H1 (cell line): ENCODE data around the gene FBN2. TPM values are rescaled to one million over a fixed set of nuclear protein-coding genes. Genes with fewer than 3 reads are reported as not detected.

Experiments used
- CTCF ChIA-PET: fragments of 300-600 bp; sonication (Branson Sonifier 250); formaldehyde crosslinking; loops from one replicate; lab custom pipeline; 2021; ENCODE audit not compliant: partially characterized antibody; lab: Charles Lee
- POLR2A ChIA-PET: fragments of 300-600 bp; sonication (Branson Sonifier 250); formaldehyde crosslinking; loops from one replicate; lab custom pipeline; 2021; ENCODE audit warnings: inconsistent platforms; ENCODE audit not compliant: partially characterized antibody; lab: Charles Lee
- DNase-seq, 2 experiments: peaks; one replicate each; pipeline versions ENCODE4 v3.0.0 to v3.0.0-alpha.2; 2010 to 2022; ENCODE audit warnings: low spot score in 2 of 2, low read depth in 1 of 2, mixed read lengths in 1 of 2
- FAIRE-seq: peaks from 2 replicates; lab custom pipeline; 2011; peaks lifted over from hg19 to GRCh38; lab: Jason Lieb, UNC
- H2AFZ ChIP-seq: 2 replicates; pipeline ENCODE4 v1.8.1; 2012; ENCODE audit warnings: low read length, inconsistent platforms
- H2AK5ac ChIP-seq: 2 replicates; pipeline ENCODE4 v1.6.1; 2013; ENCODE audit warnings: low read depth, low read length
- H2BK120ac ChIP-seq: replicated peaks from 2 replicates; pipeline ENCODE3; 2013; ENCODE audit warnings: low read depth, low read length, inconsistent platforms
- H2BK12ac ChIP-seq: 2 replicates; pipeline ENCODE4 v1.6.1; 2013; ENCODE audit warnings: low read depth, low read length
- H2BK15ac ChIP-seq: 2 replicates; pipeline ENCODE4 v1.6.1; 2013; ENCODE audit warnings: low read length
- H2BK20ac ChIP-seq: 2 replicates; pipeline ENCODE4 v1.6.1; 2013; ENCODE audit warnings: low read length
- H2BK5ac ChIP-seq: 2 replicates; pipeline ENCODE4 v1.6.1; 2013; ENCODE audit warnings: low read depth, low read length
- H3K14ac ChIP-seq: 2 replicates; pipeline ENCODE4 v1.6.1; 2013; ENCODE audit warnings: inconsistent platforms; ENCODE audit not compliant: insufficient read length
- H3K18ac ChIP-seq: 2 replicates; pipeline ENCODE4 v1.6.1; 2013; ENCODE audit warnings: low read length; ENCODE audit errors: extremely low read depth
- H3K23ac ChIP-seq: 2 replicates; pipeline ENCODE4 v1.6.1; 2013; ENCODE audit warnings: inconsistent platforms; ENCODE audit not compliant: insufficient read length
- H3K23me2 ChIP-seq: 2 replicates; pipeline ENCODE4 v1.6.1; 2013; ENCODE audit warnings: low read depth, low read length
- H3K27ac ChIP-seq: 2 replicates; pipeline ENCODE4 v1.6.1; 2011; ENCODE audit warnings: low read depth, low read length, inconsistent platforms
- H3K27me3 ChIP-seq, 4 experiments: replicated peaks in 1 of 4; 1 replicate in 1 of 4; 2 replicates in 3 of 4; pipeline versions ENCODE4 v1.6.1 to v1.8.1; 2011 to 2013; ENCODE audit warnings: low read length in 3 of 4, mild to moderate bottlenecking in 3 of 4, inconsistent platforms in 2 of 4, mixed read lengths in 2 of 4, moderate library complexity in 1 of 4; ENCODE audit not compliant: control insufficient read depth in 3 of 4, insufficient read depth in 3 of 4; ENCODE audit errors: extremely low read depth in 1 of 4
- H3K36me3 ChIP-seq, 4 experiments: 2 replicates each; pipeline versions ENCODE4 v1.6.1 to v1.8.1; 2011 to 2013; ENCODE audit warnings: mild to moderate bottlenecking in 4 of 4, low read length in 3 of 4, moderate library complexity in 2 of 4, control low read depth in 1 of 4, inconsistent platforms in 1 of 4; ENCODE audit not compliant: insufficient read depth in 4 of 4, control insufficient read depth in 2 of 4
- H3K4ac ChIP-seq: replicated peaks from 2 replicates; pipeline ENCODE3; 2013; ENCODE audit warnings: low read length, low read depth, mixed read lengths, inconsistent platforms; ENCODE audit not compliant: insufficient read length
- H3K4me1 ChIP-seq, 4 experiments: replicated peaks in 1 of 4; 1 replicate in 1 of 4; 2 replicates in 3 of 4; pipeline versions ENCODE4 v1.6.1 to v1.8.1; 2011 to 2013; ENCODE audit warnings: low read length in 3 of 4, inconsistent platforms in 2 of 4, mixed read lengths in 1 of 4; ENCODE audit not compliant: insufficient read depth in 4 of 4, control insufficient read depth in 3 of 4
- H3K4me2 ChIP-seq, 2 experiments: 2 replicates each; pipeline versions ENCODE4 v1.6.1 to v1.8.1; 2011 to 2013; ENCODE audit warnings: low read depth in 2 of 2, low read length in 2 of 2, control low read depth in 1 of 2, inconsistent platforms in 1 of 2, mild to moderate bottlenecking in 1 of 2; ENCODE audit not compliant: insufficient read depth in 1 of 2
- H3K4me3 ChIP-seq, 4 experiments: fragments of 200-600, 300-600 bp in 1 of 4; sonication (generic), shearing (Covaris generic), sonication (Bioruptor Twin) in 1 of 4; 2 replicates each; pipeline versions ENCODE4 v1.5.1 to v1.8.1; 2011 to 2016; ENCODE audit warnings: low read length in 4 of 4, low read depth in 3 of 4, control low read depth in 2 of 4, inconsistent platforms in 2 of 4, mild to moderate bottlenecking in 2 of 4, mixed read lengths in 1 of 4, moderate library complexity in 1 of 4; ENCODE audit not compliant: insufficient read depth in 2 of 4; ENCODE audit errors: extremely low read depth in 1 of 4
- H3K56ac ChIP-seq: replicated peaks from 2 replicates; pipeline ENCODE3; 2013; ENCODE audit warnings: low read depth, mild to moderate bottlenecking, mixed read lengths, low read length, inconsistent platforms; ENCODE audit not compliant: insufficient read length
- H3K79me1 ChIP-seq: 2 replicates; pipeline ENCODE4 v1.6.1; 2013; ENCODE audit warnings: low read depth, low read length, control low read depth
- H3K79me2 ChIP-seq, 2 experiments: 2 replicates each; pipeline versions ENCODE4 v1.6.1 to v1.8.1; 2012 to 2013; ENCODE audit warnings: low read length in 2 of 2, mild to moderate bottlenecking in 2 of 2, inconsistent platforms in 1 of 2; ENCODE audit not compliant: insufficient read depth in 2 of 2, control insufficient read depth in 1 of 2
- H3K9ac ChIP-seq, 4 experiments: replicated peaks in 1 of 4; 1 replicate in 1 of 4; 2 replicates in 3 of 4; pipeline versions ENCODE4 v1.6.1 to v1.8.1; 2011 to 2013; ENCODE audit warnings: low read depth in 3 of 4, low read length in 3 of 4, control low read depth in 2 of 4, mild to moderate bottlenecking in 2 of 4, moderate library complexity in 2 of 4, inconsistent platforms in 1 of 4; ENCODE audit errors: extremely low read depth in 1 of 4
- H3K9me3 ChIP-seq, 2 experiments: 2 replicates each; pipeline versions ENCODE4 v1.6.1 to v1.8.1; 2012 to 2013; ENCODE audit warnings: mild to moderate bottlenecking in 2 of 2, moderate library complexity in 2 of 2, control low read depth in 1 of 2, inconsistent platforms in 1 of 2, low read depth in 1 of 2, low read length in 1 of 2, mixed read lengths in 1 of 2; ENCODE audit not compliant: insufficient read depth in 2 of 2
- H4K20me1 ChIP-seq, 2 experiments: replicated peaks in 1 of 2; 2 replicates each; pipeline versions ENCODE3 to v1.8.1; 2011 to 2013; ENCODE audit warnings: inconsistent platforms in 2 of 2, low read length in 2 of 2, mild to moderate bottlenecking in 1 of 2; ENCODE audit not compliant: insufficient read depth in 2 of 2, control insufficient read depth in 1 of 2
- H4K5ac ChIP-seq: 2 replicates; pipeline ENCODE4 v1.6.1; 2013; ENCODE audit warnings: low read length, low read depth, mixed read lengths, inconsistent platforms; ENCODE audit not compliant: insufficient read length
- H4K8ac ChIP-seq: 2 replicates; pipeline ENCODE4 v1.8.0; 2013; ENCODE audit warnings: mild to moderate bottlenecking, moderate library complexity, low read length, inconsistent platforms; ENCODE audit not compliant: insufficient read depth; ENCODE audit errors: extremely low read depth
- H4K91ac ChIP-seq: replicated peaks from 2 replicates; pipeline ENCODE3; 2013; ENCODE audit warnings: low read length, mixed read lengths, inconsistent platforms; ENCODE audit not compliant: insufficient read length
- CBX5 ChIP-seq: fragments of 300-800, 300-1000 bp; sonication (generic); IDR thresholded peaks from 2 replicates; pipeline ENCODE4 v1.7.1; 2016; ENCODE audit warnings: antibody characterized with exemption, low read length, low read depth
- EP300 ChIP-seq, 2 experiments: IDR thresholded peaks; 1 replicate in 1 of 2; 2 replicates in 1 of 2; pipeline ENCODE4 v1.6.1; 2011 to 2012; ENCODE audit warnings: low read depth in 2 of 2, low read length in 2 of 2, mild to moderate bottlenecking in 2 of 2, borderline replicate concordance in 1 of 2, inconsistent platforms in 1 of 2, moderate library complexity in 1 of 2
- GTF2F1 ChIP-seq: IDR thresholded peaks from 2 replicates; pipeline ENCODE4 v1.6.1; 2012; ENCODE audit warnings: low read depth, low read length, improper control_type of control experiment, borderline replicate concordance
- HDAC2 ChIP-seq, 2 experiments: fragments of 300-600 bp in 1 of 2; sonication (generic) in 1 of 2; IDR thresholded peaks; 2 replicates each; pipeline ENCODE4 v1.6.1; 2011 to 2012; ENCODE audit warnings: low read depth in 2 of 2, low read length in 2 of 2, mild to moderate bottlenecking in 2 of 2, moderate library complexity in 2 of 2, borderline replicate concordance in 1 of 2, inconsistent platforms in 1 of 2
- KDM4A ChIP-seq: IDR thresholded peaks from one replicate; pipeline ENCODE4 v1.7.1; 2012; ENCODE audit warnings: low read depth, mild to moderate bottlenecking, moderate library complexity, low read length, inconsistent platforms; ENCODE audit not compliant: severe bottlenecking
- MAFK ChIP-seq: IDR thresholded peaks from 2 replicates; pipeline ENCODE4 v1.6.1; 2012; ENCODE audit warnings: low read depth, mild to moderate bottlenecking, improper control_type of control experiment, low read length
- NRF1 ChIP-seq: IDR thresholded peaks from 2 replicates; pipeline ENCODE4 v1.6.1; 2011; ENCODE audit warnings: mild to moderate bottlenecking, low read depth, low read length, improper control_type of control experiment
- POLR2AphosphoS5 ChIP-seq: IDR thresholded peaks from 2 replicates; pipeline ENCODE4 v1.6.1; 2011; ENCODE audit warnings: low read depth, low read length
- RAD21 ChIP-seq, 2 experiments: IDR thresholded peaks in 1 of 2; conservative IDR thresholded peaks in 1 of 2; 2 replicates each; pipeline ENCODE4 v1.6.1; 2011; ENCODE audit warnings: low read depth in 2 of 2, low read length in 2 of 2, improper control_type of control experiment in 1 of 2, inconsistent platforms in 1 of 2, mild to moderate bottlenecking in 1 of 2, moderate library complexity in 1 of 2
- RFX5 ChIP-seq: IDR thresholded peaks from 2 replicates; pipeline ENCODE4 v1.6.1; 2011; ENCODE audit warnings: low read depth, low read length, improper control_type of control experiment, borderline replicate concordance
- SIX5 ChIP-seq: IDR thresholded peaks from 2 replicates; pipeline ENCODE4 v1.6.1; 2011; ENCODE audit warnings: mild to moderate bottlenecking, low read depth, low read length
- SP1 ChIP-seq: IDR thresholded peaks from 2 replicates; pipeline ENCODE4 v1.6.1; 2011; ENCODE audit warnings: low read depth, low read length
- TBP ChIP-seq: IDR thresholded peaks from 2 replicates; pipeline ENCODE4 v1.6.1; 2011; ENCODE audit warnings: low read depth, low read length, improper control_type of control experiment
- YY1 ChIP-seq: IDR thresholded peaks from 2 replicates; pipeline ENCODE4 v1.6.1; 2011; ENCODE audit warnings: low read depth, mild to moderate bottlenecking, low read length
- WGBS, 2 experiments: shearing (Covaris generic) in 1 of 2; methylation state at CpG; one replicate each; pipeline versions ENCODE4 v1.1.6 to v1.1.7; 2013 to 2015; ENCODE audit warnings: low lambda C conversion rate in 2 of 2, mixed read lengths in 2 of 2, inconsistent platforms in 1 of 2, low coverage in 1 of 2, missing lambda C conversion rate in 1 of 2; ENCODE audit not compliant: insufficient replicate concordance in 2 of 2, insufficient coverage in 1 of 2, insufficient read length in 1 of 2; ENCODE audit errors: extremely low coverage in 1 of 2, missing lambda C conversion rate in 1 of 2; 5-methylcytosine and 5-hydroxymethylcytosine counted together
- polyA plus RNA-seq, 7 experiments: library from polyadenylated mRNA; depleted of rRNA in 3 of 7; stranded (reverse) in 5 of 7; unstranded in 2 of 7; fragments of >200 nt in 5 of 7; fragments of 200-250 nt in 2 of 7; gene quantifications; 1 replicate in 5 of 7; 2 replicates in 1 of 7; 4 replicates in 1 of 7; pipeline versions ENCODE4 v1.2.1 to v1.2.3, GENCODE V29; 2011 to 2013; ENCODE audit warnings: missing spikeins in 2 of 7, mixed read lengths in 2 of 7
- total RNA-seq: library from RNA; stranded (reverse); fragmentation: NEBNext Ultra II Directional; extraction: Animal tissue kit (Norgen Biotek cat#: 25700); gene quantifications from 2 replicates; pipeline ENCODE4 v1.2.1, GENCODE V29; 2021

Gene FBN2
- total and polyA plus RNA-seq, 2 of the 8 experiments (the other 6 are each of a cell fraction or from before 2014, with no cell fraction given): 14.1 to 16.3 TPM

- no peak overlapping the region for H2BK120ac ChIP-seq
- H3K9ac ChIP-seq: no peak overlapping the region
- H2BK15ac ChIP-seq: no peak overlapping the region
- H3K36me3 ChIP-seq: no peaks in the 10 kb centered on the region; a peak in 3 of 8 replicates
- FAIRE-seq: no peak
- no peak overlapping the region for H3K23ac ChIP-seq
- no peak overlapping the region for H3K4ac ChIP-seq
- no peaks in the 10 kb centered on the region for H3K79me2 ChIP-seq
- H3K4me1 ChIP-seq: no peaks in the 10 kb centered on the region
- TF ChIP-seq TBP (no peak), NRF1 (no peak), HDAC2 (IDR thresholded peaks at IDR 0.05; ENCODE audit: borderline replicate concordance in 1 of 2, low read depth in 2 of 2, low read length in 2 of 2) (no peak), RFX5 (no peak), MAFK (no peak), SIX5 (no peak), EP300 (IDR thresholded peaks at IDR 0.05; ENCODE audit: borderline replicate concordance in 1 of 2, low read depth in 2 of 2, low read length in 2 of 2) (no peak), GTF2F1 (no peak), POLR2AphosphoS5 (no peak), RAD21 (IDR thresholded peaks at IDR 0.05 in 1 of 2, conservative IDR thresholded peaks at IDR 0.05 in 1 of 2; ENCODE audit: low read depth in 2 of 2, low read length in 2 of 2) (no peak), KDM4A (no peak), YY1 (no peak), CBX5 (no peak), SP1 (no peak)
- ChIA-PET POLR2A (no interaction called here), CTCF (interaction anchor here (0.6 to 1.6 kb wide), 2 partner anchors 34 to 608 kb away, joined by 3 read pairs; no protein-coding TSS in a partner anchor)
- H3K27ac ChIP-seq: no peak overlapping the region
- no peak overlapping the region for H2BK12ac ChIP-seq
- no peak overlapping the region for H2AFZ ChIP-seq
- no peak overlapping the region for H3K4me2 ChIP-seq
- H4K20me1 ChIP-seq: no peaks in the 10 kb centered on the region
- no peaks in the 10 kb centered on the region for H3K23me2 ChIP-seq
- no peaks in the 10 kb centered on the region for H3K9me3 ChIP-seq
- no peak overlapping the region for H4K5ac ChIP-seq
- H3K14ac ChIP-seq: no peak overlapping the region
- no peak overlapping the region for H4K91ac ChIP-seq
- no peaks in the 10 kb centered on the region for H3K79me1 ChIP-seq
- no peak overlapping the region for H3K18ac ChIP-seq
- H3K4me3 ChIP-seq: no peak overlapping the region
- no peak overlapping the region for H4K8ac ChIP-seq
- no peak overlapping the region for H2BK5ac ChIP-seq
- no peak overlapping the region for H2AK5ac ChIP-seq
- no peak for DNase-seq
- 93% methylated on average over 1 of the region's 1 CpG; no CpG with 5 or more reads in 1 of the 2 experiments for WGBS, 2 experiments
- H3K56ac ChIP-seq: no peak overlapping the region
- no peak overlapping the region for H2BK20ac ChIP-seq
- H3K27me3 ChIP-seq: no peaks in the 10 kb centered on the region
Measured at GRCh38 chr5:128516978-128517377, 21.1 kb downstream of the FBN2 start.
